MG63 (cell line): ENCODE measurements around the gene ZBTB20. TPM values are rescaled to one million over a fixed set of nuclear protein-coding genes. Genes with fewer than 3 reads are reported as not detected.

ENCODE experiments used
- DNase-seq: peaks from one replicate; pipeline ENCODE4 v3.0.0-alpha.2; 2020
- H3K27me3 ChIP-seq: fragments of 250-450 bp; sonication (Bioruptor Pico); 2 replicates; pipeline ENCODE4 v1.5.1; 2020; ENCODE audit warnings: mild to moderate bottlenecking, moderate library complexity
- H3K36me3 ChIP-seq: fragments of 250-450 bp; sonication (Bioruptor Pico); 2 replicates; pipeline ENCODE4 v1.5.1; 2020; ENCODE audit warnings: mild to moderate bottlenecking, moderate library complexity
- H3K4me3 ChIP-seq: fragments of 250-450 bp; sonication (Bioruptor Pico); 2 replicates; pipeline ENCODE4 v1.5.1; 2020; ENCODE audit warnings: mild to moderate bottlenecking, moderate library complexity
- H3K9me3 ChIP-seq: fragments of 250-450 bp; sonication (Bioruptor Pico); 2 replicates; pipeline ENCODE4 v1.5.1; 2020; ENCODE audit warnings: mild to moderate bottlenecking, moderate library complexity
- total RNA-seq: library from RNA; depleted of rRNA; stranded (reverse); fragments of >200 nt; shearing (Covaris generic); gene quantifications from 2 replicates; pipeline ENCODE4 v1.2.3, GENCODE V29; 2014; ENCODE audit warnings: low replicate concordance

Gene ZBTB20
- total RNA-seq, 1 experiment from 2014 or later, result 6.5 TPM

DNA sequence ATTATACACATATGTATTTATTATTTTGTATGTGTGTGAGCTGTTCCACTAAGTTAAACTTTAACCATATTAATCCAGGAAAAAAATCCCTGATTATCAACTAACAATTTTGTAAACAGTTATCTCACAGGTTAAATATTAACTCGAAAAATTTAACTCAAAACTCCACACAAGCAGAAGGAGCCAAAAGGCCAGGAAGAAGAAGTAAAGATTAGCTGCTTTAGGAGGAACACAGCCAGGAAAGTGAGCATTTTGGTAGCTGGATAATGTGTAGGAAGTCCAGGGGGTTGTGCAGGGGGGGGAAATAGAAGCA, 428.2 kb downstream of the ZBTB20 start:
- no peak overlapping the region for H3K4me3 ChIP-seq
- H3K27me3 ChIP-seq, result no peaks in the 10 kb centered on the region
- no peaks in the 10 kb centered on the region for H3K9me3 ChIP-seq
- H3K36me3 ChIP-seq, result no peaks in the 10 kb centered on the region
- no peak for DNase-seq

DNA sequence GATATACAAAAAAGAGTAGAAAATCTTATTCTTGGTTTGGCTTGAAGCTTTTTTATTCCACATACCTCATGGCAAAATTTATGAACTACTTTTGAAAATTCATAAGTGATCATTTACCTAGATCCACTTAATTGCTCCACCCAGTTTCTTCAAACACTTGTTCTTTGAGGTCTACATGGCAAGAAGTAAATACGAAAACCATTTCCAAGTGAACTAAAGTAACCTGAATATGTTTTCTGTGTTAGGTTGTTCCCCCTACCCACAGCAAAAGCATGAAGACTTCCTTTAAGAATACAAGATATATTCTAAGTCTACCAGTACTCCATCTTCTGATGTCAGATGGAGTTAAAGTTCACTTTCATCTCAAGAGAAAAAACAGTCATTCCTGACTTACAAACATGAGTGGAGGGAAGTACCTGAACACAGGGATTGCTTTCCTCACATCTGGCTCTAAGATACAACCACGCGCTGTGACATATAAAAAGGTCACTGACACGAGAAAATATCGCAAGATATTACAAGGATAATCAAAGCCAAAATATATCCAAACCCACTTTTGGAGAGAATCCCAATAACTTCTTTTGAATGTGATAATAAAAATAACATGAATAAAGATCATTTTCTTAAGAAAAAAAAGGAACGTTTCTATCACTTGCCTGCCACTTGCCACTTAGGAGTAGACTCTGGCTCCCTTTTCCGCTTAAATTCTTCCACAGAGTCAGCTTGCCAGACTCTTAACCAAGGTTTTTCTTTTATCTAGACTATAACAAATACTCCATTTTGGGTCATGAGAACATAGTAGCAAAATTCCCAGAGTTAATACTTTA, 428.8 kb downstream of the ZBTB20 start:
- Histone ChIP-seq H3K4me3 (no peak overlapping the region), H3K27me3 (no peaks in the 10 kb centered on the region), H3K9me3 (no peaks in the 10 kb centered on the region), H3K36me3 (no peaks in the 10 kb centered on the region)
- DNase-seq, result no peak

DNA sequence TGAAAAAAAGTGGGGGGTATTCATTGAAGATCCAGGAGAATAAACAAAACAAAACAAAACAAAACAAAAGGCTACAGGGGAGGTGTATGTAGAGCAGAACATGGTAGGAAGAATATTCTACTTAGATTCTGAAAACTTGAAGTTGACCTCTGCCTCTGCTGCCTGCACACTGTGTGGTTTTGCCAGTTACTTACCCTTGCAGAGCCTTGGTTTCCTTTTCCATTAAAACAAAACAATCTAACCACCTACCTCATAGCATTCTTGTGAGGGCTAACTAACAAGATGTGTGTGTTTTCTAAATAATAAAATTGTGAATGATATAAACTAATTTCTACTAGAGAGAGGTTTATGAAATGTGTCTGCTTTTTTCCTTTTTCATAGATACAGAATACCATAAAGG, 430.2 kb downstream of the ZBTB20 start:
- Histone ChIP-seq H3K36me3 (no peaks in the 10 kb centered on the region), H3K27me3 (no peaks in the 10 kb centered on the region), H3K4me3 (no peak overlapping the region), H3K9me3 (no peaks in the 10 kb centered on the region)
- no peak for DNase-seq

DNA sequence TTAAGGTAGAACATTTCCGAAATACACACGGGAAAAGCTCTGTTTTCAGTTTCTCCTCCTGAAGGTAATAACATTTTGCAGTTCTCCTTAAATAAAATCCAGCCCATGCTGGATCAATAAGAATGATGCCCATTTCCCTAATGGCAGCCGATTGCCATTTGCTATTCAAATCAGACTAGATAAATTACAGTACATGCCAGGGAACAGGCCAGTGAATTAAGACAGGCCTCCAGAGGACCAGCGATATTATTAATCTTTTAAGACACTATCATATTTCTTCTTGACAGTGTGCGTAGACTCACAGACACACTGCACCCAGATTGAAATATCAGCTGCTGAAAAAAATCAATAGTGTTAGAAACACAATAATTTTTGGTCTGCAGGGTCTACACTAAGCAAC, 431.0 kb downstream of the ZBTB20 start:
- Histone ChIP-seq H3K9me3 (no peaks in the 10 kb centered on the region), H3K4me3 (no peak overlapping the region), H3K36me3 (no peaks in the 10 kb centered on the region), H3K27me3 (no peaks in the 10 kb centered on the region)
- DNase-seq, result no peak

DNA sequence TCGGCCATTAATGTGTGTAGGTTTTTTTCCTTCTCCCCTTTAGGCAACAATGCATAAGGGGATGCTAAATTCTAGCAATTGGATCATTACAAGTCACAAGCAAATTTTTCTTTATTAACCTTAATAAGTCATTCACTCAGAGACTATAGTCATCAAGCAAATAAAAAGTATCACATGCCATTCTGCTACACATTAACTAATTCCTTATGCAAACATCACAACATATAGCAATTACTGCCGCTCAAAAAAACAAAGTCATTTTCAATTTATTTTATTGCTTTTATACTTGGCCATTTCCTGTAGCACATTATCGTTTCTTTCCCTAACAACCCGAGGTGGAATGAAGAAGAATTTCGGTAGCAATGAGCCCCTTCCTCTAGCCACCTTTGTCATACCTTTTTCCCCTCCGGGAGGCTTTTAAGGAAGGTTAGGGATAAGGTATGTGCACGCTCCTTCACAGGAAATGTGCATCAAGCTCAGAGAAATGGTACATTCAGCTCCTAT, 432.1 kb downstream of the ZBTB20 start:
- H3K36me3 ChIP-seq, result no peaks in the 10 kb centered on the region
- H3K4me3 ChIP-seq, result no peak overlapping the region
- H3K9me3 ChIP-seq, result no peaks in the 10 kb centered on the region
- H3K27me3 ChIP-seq, result no peaks in the 10 kb centered on the region
- no peak for DNase-seq

DNA sequence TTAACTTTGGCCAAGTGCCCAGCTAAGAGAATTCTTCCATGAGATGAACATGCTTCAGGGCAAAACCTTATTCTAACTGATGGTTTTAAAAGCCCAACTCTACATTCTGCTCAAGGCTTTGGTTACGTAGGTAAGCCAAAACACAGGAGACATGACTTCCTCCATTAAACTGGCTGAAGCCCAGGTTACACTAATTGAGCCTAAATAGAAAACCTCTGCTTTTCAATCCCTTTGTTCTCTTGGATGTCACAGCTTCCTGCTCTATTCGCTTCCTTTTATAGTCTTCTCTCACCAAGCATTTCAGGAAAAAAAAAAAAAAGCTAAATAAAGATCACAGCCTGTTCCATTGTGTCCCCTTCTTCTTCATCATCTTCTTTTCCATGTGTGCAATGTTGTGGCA, 432.9 kb downstream of the ZBTB20 start:
- no peaks in the 10 kb centered on the region for H3K36me3 ChIP-seq
- no peaks in the 10 kb centered on the region for H3K9me3 ChIP-seq
- DNase-seq, result no peak
- H3K27me3 ChIP-seq, result no peaks in the 10 kb centered on the region
- H3K4me3 ChIP-seq, result no peak overlapping the region

DNA sequence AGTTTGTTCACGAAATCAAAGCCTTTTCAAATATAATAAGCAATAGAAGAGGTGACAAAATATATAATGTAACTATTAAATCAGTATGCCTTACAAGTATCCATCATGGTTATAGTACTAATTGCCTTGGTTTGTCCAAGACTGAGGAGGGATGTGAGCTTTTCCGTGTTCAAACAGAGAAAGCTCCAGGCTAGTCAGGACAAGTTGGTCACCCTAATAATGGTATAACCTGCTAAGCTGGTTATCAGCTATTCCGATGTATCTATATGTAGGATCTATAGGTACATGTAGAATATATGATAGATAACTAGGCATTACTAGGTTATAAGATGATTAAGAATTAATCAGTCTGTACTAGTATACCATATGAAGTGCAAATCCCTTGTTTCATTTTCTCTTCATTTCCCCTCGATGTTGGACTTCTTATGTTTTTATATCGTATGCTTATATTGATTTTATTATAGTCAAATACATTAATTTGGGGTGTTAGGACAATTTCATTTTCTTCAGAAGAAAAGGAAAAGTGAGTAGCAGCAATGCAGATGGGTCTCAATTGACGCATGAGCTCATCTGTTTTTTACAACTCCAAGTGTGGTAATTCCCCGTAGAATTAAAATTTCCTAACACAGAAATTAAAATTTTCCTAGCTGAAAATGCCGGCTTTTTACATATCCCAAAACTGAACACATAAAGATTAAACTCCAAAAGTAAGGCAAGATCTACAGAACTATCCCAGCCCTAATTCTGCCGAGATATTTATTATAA, 434.2 kb downstream of the ZBTB20 start:
- Histone ChIP-seq H3K27me3 (no peaks in the 10 kb centered on the region), H3K36me3 (no peaks in the 10 kb centered on the region), H3K9me3 (no peaks in the 10 kb centered on the region), H3K4me3 (no peak overlapping the region)
- DNase-seq, result no peak

DNA sequence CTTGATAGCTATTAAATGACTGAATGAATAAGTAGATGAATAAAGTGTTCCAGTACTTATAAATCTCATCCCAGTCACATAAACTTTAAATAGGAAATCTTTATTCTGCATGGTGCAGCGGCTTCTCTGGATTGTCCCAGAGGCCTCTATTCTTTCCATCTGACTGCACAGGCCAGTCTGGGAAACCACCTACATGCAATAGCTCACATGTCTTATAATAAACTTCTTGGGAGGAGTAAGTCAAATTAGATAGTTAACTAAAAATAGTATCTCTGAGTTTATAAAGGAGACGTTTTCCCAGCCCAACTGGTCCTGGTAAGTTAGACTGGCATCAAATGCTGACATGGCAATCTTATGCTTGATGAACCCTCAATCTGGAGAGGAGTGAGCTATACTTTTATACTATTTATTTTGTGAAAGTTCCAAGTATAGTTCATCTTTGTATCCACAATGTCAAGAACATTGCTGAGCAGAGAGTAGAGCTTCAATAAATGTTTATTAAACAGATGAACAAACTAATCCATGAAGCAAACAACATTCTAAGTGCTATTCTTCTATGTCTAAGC, 435.7 kb downstream of the ZBTB20 start:
- H3K4me3 ChIP-seq, result no peak overlapping the region
- H3K27me3 ChIP-seq, result no peaks in the 10 kb centered on the region
- DNase-seq, result no peak
- H3K36me3 ChIP-seq, result no peaks in the 10 kb centered on the region
- H3K9me3 ChIP-seq, result no peaks in the 10 kb centered on the region

DNA sequence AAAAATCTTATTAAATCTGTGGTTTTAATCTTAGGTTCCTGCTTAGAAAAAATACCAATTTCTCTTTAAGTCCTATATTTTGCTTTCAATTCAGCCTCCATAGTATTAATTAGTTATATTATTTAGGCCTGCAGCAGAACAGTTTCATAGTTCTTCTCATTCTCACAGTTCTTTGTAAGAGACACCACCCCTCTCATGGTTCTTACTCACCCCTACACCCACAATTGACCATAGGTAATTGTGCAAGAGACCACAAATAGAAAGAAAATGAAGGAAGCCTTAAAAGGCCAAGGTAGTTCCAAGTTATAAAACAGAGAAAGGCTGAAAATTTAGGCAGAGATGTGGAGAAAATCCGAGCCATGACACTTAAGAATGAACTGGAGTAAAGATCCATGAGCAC, 438.0 kb downstream of the ZBTB20 start:
- Histone ChIP-seq H3K27me3 (no peaks in the 10 kb centered on the region), H3K9me3 (no peaks in the 10 kb centered on the region), H3K36me3 (no peaks in the 10 kb centered on the region), H3K4me3 (no peak overlapping the region)
- DNase-seq, result no peak

DNA sequence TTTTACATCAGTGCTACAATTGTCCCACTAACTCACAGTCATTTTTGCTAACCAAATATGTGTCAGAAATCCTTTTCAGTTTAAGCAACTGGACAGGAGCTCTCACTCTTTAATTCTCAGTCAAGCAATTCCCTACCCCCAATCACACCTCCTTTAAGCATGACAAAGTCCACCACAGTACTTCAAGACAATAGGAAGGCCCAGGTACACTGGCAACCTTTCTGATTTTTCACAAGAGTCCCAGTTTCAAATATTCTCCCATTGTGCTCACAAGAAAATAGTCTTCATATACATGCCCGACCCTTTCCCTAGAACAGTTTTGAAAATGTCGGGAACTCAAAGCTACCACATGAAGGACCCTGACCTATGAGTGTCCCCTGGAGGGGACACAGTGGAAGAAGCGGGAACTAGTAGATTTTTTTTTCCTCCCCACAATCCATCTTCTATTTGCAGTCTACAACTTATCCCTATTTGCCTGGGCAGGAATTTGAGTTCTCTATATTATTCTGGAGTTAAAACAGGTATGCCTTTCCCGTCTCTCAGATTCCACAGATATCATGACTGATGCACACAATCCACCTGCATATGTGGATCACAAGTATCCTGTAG, 439.7 kb downstream of the ZBTB20 start:
- no peaks in the 10 kb centered on the region for H3K27me3 ChIP-seq
- H3K9me3 ChIP-seq, result no peaks in the 10 kb centered on the region
- no peaks in the 10 kb centered on the region for H3K36me3 ChIP-seq
- DNase-seq, result no peak
- no peak overlapping the region for H3K4me3 ChIP-seq

DNA sequence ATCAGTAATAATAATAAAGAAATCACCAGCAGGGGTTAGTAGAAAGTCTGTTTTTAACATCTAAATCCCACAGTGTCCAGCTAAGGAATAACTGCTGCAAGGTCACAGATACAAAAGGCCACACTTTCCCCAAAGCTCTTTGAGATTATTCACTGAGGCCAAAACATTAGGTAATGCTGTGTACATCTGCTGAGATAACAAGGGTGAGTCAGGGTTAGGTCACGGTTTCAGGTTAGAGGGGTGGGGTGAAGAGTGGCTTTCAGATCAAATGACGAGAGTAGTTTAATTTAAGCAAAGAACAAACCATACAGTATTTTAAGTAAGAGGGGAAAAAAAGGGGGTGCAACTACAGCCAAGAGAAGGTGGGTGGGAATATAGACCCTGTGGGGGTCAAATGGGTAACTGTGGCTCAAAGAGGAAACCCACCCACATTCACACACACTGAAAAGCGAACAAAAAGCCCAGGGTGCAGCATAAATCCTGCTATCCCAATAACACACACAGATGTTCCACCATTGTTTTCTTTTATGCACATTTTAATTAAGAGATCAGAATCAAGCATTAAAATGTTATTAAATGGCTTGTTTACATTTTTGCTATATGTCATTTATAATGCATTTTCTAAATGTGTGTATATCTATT, 440.4 kb downstream of the ZBTB20 start:
- peak; percentile 24 for DNase-seq
- Histone ChIP-seq H3K36me3 (no peaks in the 10 kb centered on the region), H3K27me3 (no peaks in the 10 kb centered on the region), H3K4me3 (no peak overlapping the region), H3K9me3 (no peaks in the 10 kb centered on the region)

DNA sequence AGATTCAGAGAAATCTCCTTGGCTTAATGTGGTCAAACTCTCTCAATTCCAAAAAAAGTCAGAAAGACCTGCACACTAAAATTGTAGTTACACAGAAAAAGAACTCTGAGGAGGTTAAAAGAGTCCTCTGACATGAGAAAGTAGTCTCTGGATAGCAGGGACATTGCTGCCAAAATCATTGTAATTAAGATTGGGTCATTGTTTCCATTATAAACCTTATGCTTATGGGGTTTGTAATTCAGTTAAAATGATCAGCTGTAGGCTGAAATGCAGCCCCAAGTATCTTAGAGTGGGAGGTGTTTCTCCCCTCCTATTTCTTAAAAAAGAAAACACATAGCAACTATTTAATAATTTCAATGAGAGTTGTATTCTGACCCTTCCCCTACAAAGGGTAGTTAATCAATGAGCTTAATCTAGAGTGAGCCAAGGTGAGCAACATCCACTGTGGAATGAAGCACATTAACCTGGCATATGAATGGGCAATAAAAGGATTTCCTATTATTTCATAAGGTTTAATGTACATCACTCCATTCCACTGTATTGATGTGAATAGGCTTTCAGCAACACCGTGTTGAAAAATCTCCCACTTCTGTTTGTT, 446.4 kb downstream of the ZBTB20 start:
- H3K4me3 ChIP-seq, result no peak overlapping the region
- no peaks in the 10 kb centered on the region for H3K9me3 ChIP-seq
- H3K27me3 ChIP-seq, result no peaks in the 10 kb centered on the region
- DNase-seq, result no peak
- no peaks in the 10 kb centered on the region for H3K36me3 ChIP-seq

DNA sequence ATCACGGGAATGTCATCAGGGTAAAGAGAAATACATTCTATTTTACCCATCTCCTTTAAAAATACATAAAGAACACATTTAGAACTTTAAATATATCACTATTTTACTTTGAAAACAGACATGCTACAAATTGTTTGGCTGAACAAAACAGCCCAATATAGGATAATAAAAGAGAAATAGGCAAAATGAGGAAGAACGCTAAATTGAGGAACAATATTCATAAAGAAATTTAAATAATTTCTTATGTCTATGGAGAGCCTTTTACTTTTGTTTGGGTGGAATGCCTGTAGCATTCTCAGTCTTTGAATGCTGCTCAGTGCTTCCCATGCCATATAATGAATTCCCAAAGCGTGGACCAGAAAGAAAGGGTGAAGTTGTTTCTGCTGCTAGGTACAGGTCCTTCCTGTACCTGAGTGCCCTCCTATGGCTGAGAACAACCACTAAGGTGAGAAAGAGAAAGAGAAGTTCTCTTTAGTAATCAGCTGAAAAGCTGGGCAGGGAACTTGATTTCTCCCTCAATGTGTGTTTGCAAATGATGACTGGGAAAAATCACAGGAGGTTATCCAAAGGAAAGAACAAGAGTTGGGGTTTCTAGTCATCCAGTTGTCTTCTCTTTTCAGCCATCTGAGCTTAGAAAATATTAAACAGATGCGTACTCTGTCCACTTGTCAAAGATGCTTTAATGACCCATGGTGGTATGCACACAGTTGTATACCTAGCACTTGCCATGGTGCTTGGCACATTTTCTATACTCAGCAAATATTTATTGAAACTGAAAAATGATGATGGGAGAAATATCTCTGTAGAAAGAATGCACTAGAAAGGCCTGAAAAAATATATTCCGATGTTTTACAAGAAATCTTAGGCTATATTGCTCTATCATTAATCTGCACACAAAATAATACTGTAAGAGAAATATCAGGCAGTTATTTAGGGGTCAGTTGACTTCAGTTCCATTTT, 448.7 kb downstream of the ZBTB20 start:
- no peak for DNase-seq
- H3K9me3 ChIP-seq, result no peaks in the 10 kb centered on the region
- H3K4me3 ChIP-seq, result no peak overlapping the region
- H3K27me3 ChIP-seq, result no peaks in the 10 kb centered on the region
- no peaks in the 10 kb centered on the region for H3K36me3 ChIP-seq

DNA sequence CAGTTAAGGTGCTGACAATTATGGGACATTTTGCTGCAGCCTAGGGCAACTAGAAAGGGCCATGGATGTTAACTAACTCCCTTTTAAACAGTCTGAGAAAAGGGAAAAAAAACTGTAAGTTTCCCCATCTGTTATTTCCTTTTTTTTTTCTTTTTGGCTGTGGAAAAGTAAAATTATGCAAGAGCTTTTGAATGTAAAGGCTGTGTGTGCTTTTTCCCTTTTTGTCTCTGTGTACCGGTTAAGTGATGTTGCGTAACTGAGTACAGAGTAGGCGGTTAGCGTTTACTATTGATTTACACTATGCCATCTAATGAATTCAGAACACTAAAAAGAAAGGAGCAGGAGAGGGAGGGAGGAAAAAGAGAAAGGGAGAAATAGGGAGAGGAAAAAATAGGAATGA, 449.7 kb downstream of the ZBTB20 start:
- Histone ChIP-seq H3K36me3 (no peaks in the 10 kb centered on the region), H3K27me3 (no peaks in the 10 kb centered on the region), H3K9me3 (no peaks in the 10 kb centered on the region), H3K4me3 (no peak overlapping the region)
- no peak for DNase-seq

DNA sequence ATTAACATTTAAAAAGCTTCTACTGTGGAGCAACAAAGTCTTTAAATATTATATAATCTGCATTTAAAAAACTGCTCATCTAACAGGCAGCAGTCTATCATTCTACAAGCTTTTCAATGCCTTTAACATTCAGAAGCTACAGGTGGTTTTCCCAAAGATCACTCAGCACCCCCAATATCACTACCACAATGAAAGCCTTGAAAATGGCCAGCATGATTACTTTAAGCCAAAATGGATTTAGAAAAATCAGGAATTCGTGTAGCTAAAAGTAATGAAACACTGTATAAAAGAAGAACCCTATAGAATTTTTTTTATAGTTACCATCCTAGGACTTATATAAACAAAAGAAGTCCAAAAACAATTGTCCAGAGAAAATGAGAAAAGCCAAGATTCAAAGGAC, 452.8 kb downstream of the ZBTB20 start:
- Histone ChIP-seq H3K4me3 (no peak overlapping the region), H3K36me3 (no peaks in the 10 kb centered on the region), H3K27me3 (no peaks in the 10 kb centered on the region), H3K9me3 (no peaks in the 10 kb centered on the region)
- DNase-seq, result no peak

DNA sequence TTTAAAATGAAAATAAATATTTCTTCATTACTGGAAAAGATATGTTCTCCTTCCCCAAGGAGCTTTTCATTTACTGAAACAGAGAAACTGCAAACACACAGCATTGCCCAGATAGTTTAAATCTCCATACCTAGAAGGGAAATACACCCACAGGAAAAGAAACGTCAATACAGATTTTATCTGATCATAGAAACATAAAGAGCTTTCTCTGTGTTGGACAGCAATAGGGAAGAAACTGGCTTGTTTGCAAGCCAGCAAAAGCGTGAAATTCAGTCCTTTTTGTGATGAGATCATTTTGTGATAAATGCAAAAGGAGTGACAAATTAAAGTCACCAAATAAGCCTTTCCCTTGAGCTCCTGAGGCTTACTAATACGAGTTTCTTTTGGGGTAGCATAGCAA, 455.2 kb downstream of the ZBTB20 start:
- no peak overlapping the region for H3K4me3 ChIP-seq
- no peak for DNase-seq
- no peaks in the 10 kb centered on the region for H3K27me3 ChIP-seq
- no peaks in the 10 kb centered on the region for H3K9me3 ChIP-seq
- H3K36me3 ChIP-seq, result no peaks in the 10 kb centered on the region
